ENCODE measurements around the gene PVR.

DNA sequence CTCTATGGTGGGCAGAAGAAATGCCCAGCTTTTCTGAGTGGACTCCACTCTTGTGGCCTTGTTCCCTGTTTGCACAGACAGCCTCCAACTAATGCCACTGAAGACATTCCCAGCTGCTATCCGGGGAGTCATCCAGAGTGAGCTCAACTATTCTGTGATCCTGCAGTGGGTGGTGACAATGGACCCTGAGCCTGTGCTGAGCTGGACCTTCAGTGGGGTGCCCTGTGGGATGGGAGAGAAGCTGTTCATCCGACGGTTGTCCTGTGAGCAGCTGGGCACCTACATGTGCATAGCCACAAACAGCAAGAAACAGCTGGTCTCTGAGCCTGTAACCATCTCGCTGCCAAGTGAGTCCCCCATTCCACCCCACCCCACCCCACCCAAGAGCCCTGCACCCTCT lies 20.1 kb upstream of the PVR start:
- TF ChIP-seq ZNF830 (tag by site-specific recombination; IDR thresholded peaks at IDR 0.05; ENCODE audit: low read depth) (no peak), CTCF (tag by site-specific recombination; IDR thresholded peaks at IDR 0.05) (no peak), ZNF747 (tag by site-specific recombination; IDR thresholded peaks at IDR 0.05) (no peak), ZNF214 (tag by site-specific recombination; IDR thresholded peaks at IDR 0.05; ENCODE audit: borderline replicate concordance) (no peak), KLF16 (tag by site-specific recombination; IDR thresholded peaks at IDR 0.05) (no peak), KLF10 (tag by site-specific recombination; IDR thresholded peaks at IDR 0.05) (no peak), ZNF239 (tag by site-specific recombination; IDR thresholded peaks at IDR 0.05) (no peak)

All from HEK293 (cell line).